Lung (tissue), 12 donors: ENCODE results near the gene HIF1AN. TPM values are rescaled to one million over a fixed set of nuclear protein-coding genes. Genes with fewer than 3 reads are reported as not detected.

ENCODE experiments used
- ATAC-seq: fragments of 200-7000 bp; cut with Tn5 transposase; one replicate; pipeline ENCODE4 v1.9.1; 2020; ENCODE audit warnings: moderate number of reproducible peaks; ENCODE audit not compliant: insufficient read depth, low FRiP score
- DNase-seq, 3 donors: peaks; one replicate each; pipeline ENCODE4 v3.0.0-alpha.2; 2013 to 2017
- H3K27ac ChIP-seq, 2 donors: one replicate each; pipeline ENCODE4 v1.5.1; 2013; ENCODE audit warnings: mild to moderate bottlenecking in 2 of 2, moderate library complexity in 2 of 2, control low read depth in 1 of 2, inconsistent platforms in 1 of 2, low read depth in 1 of 2, low read length in 1 of 2
- H3K27me3 ChIP-seq, 3 donors: one replicate each; pipeline ENCODE4 v1.5.1; 2013; ENCODE audit warnings: low read length in 2 of 3; ENCODE audit not compliant: control insufficient read depth in 3 of 3, insufficient read depth in 3 of 3
- H3K36me3 ChIP-seq, 4 donors: one replicate each; pipeline ENCODE4 v1.5.1; 2013; ENCODE audit warnings: low read length in 4 of 4, mild to moderate bottlenecking in 1 of 4, moderate library complexity in 1 of 4; ENCODE audit not compliant: control insufficient read depth in 4 of 4, insufficient read depth in 4 of 4
- H3K4me1 ChIP-seq, 5 donors: one replicate each; pipeline ENCODE4 v1.5.1; 2013; ENCODE audit warnings: low read length in 5 of 5, mild to moderate bottlenecking in 2 of 5, moderate library complexity in 1 of 5; ENCODE audit not compliant: control insufficient read depth in 5 of 5, insufficient read depth in 5 of 5
- H3K4me3 ChIP-seq: one replicate; pipeline ENCODE4 v1.5.1; 2013; ENCODE audit warnings: mild to moderate bottlenecking, control low read depth, moderate library complexity
- H3K9ac ChIP-seq, 2 donors: one replicate each; pipeline ENCODE4 v1.5.1; 2013; ENCODE audit warnings: low read length in 2 of 2, control low read depth in 1 of 2; ENCODE audit not compliant: insufficient read depth in 1 of 2
- H3K9me3 ChIP-seq, 4 donors: one replicate each; pipeline ENCODE4 v1.5.1; 2013; ENCODE audit warnings: low read length in 3 of 4, mild to moderate bottlenecking in 1 of 4, moderate library complexity in 1 of 4; ENCODE audit not compliant: control insufficient read depth in 4 of 4, insufficient read depth in 3 of 4
- CTCF ChIP-seq: IDR thresholded peaks from 2 replicates; pipeline ENCODE4 v1.5.1; 2012; ENCODE audit warnings: mild to moderate bottlenecking; ENCODE audit errors: control extremely low read depth, extremely low read depth
- WGBS, 2 donors: extraction: QIAGEN DNeasy Blood & Tissue Kit; methylation state at CpG; one replicate each; pipeline ENCODE4 v1.1.7; 2013; 5-methylcytosine and 5-hydroxymethylcytosine counted together
- polyA plus RNA-seq, 2 donors: library from polyadenylated mRNA; stranded (reverse); fragments of 200-250 nt; gene quantifications; one replicate each; pipeline ENCODE4 v1.2.1, GENCODE V29; 2013
- total RNA-seq, 2 donors: library from RNA; depleted of rRNA in 1 of 2; stranded (reverse); fragments of >200 nt in 1 of 2; gene quantifications; one replicate each; pipeline ENCODE4 v1.2.1, GENCODE V29; 2014 to 2021
- donor health status: control.
- donor health status: control.
- donor health status: Bipolar disorder and iron deficiency.
- donor health status: healthy.
- donor health status: DM: yes; HTN: yes; CAD: no.

HIF1AN gene
- total and polyA plus RNA-seq, 4 donors = 6.9 to 32.3 (median 13.6) TPM

- 94 to 95% methylated on average over 1 of the region's 1 CpG for WGBS, 2 donors
- ATAC-seq (no peak), DNase-seq (no peak)
- Histone ChIP-seq H3K36me3 (peaks cover 13 to 26% (median 24%) of the 10 kb centered on the region in 4 donors), H3K9ac (no peak overlapping the region), H3K27me3 (no peaks in the 10 kb centered on the region), H3K9me3 (no peaks in the 10 kb centered on the region), H3K27ac (no peak overlapping the region), H3K4me1 (no peaks in the 10 kb centered on the region), H3K4me3 (no peak overlapping the region)
- no peak for TF ChIP-seq CTCF
These were observed 32.7 kb upstream of the HIF1AN start for GRCh38 chr10:100502926-100503494.

GRCh38 chr10:100504096-100504495, 31.6 kb upstream of the HIF1AN start:
- WGBS, 2 donors = 79 to 84% methylated on average over 5 of the region's 5 CpGs
- ATAC-seq (no peak), DNase-seq (no peak)
- Histone ChIP-seq H3K9me3 (no peaks in the 10 kb centered on the region), H3K36me3 (peaks cover 13 to 23% (median 22%) of the 10 kb centered on the region in 4 donors), H3K4me1 (no peaks in the 10 kb centered on the region), H3K4me3 (no peak overlapping the region), H3K27ac (no peak overlapping the region), H3K27me3 (no peaks in the 10 kb centered on the region), H3K9ac (no peak overlapping the region)
- TF ChIP-seq CTCF = no peak

GRCh38 chr10:100505164-100505563, 30.6 kb upstream of the HIF1AN start:
- Histone ChIP-seq H3K9me3 (no peaks in the 10 kb centered on the region), H3K4me1 (no peaks in the 10 kb centered on the region), H3K27ac (no peak overlapping the region), H3K4me3 (no peak overlapping the region), H3K27me3 (no peaks in the 10 kb centered on the region), H3K9ac (no peak overlapping the region), H3K36me3 (peaks cover 9 to 23% (median 16%) of the 10 kb centered on the region in 4 donors)
- DNase-seq (no peak), ATAC-seq (no peak)
- 94 to 95% methylated on average over 2 of the region's 2 CpGs for WGBS, 2 donors
- TF ChIP-seq CTCF = no peak
